HepG2 (cell line): ENCODE data around the gene EMC9. TPM values are rescaled to one million over a fixed set of nuclear protein-coding genes. Genes with fewer than 3 reads are reported as not detected.

Experiments used
- MTA1 ChIP-seq: sonication (generic); formaldehyde crosslinking; IDR thresholded peaks from 2 replicates; pipeline ENCODE4 v1.4.0; 2020; ENCODE audit warnings: missing genetic modification reagents, mild to moderate bottlenecking, borderline replicate concordance
- POLR2AphosphoS2 ChIP-seq: IDR thresholded peaks from 2 replicates; pipeline ENCODE4 v1.6.1; 2011; ENCODE audit warnings: low read depth, low read length, improper control_type of control experiment
- PRMT3 ChIP-seq: sonication (generic); formaldehyde crosslinking; IDR thresholded peaks from 2 replicates; pipeline ENCODE4 v1.8.1; 2022; ENCODE audit warnings: low read depth, mild to moderate bottlenecking, moderate library complexity, missing genetic modification reagents, borderline replicate concordance
- SPEN ChIP-seq: sonication (generic); formaldehyde crosslinking; IDR thresholded peaks from 2 replicates; pipeline ENCODE4 v1.5.1; 2020; ENCODE audit warnings: low read depth, mild to moderate bottlenecking, missing genetic modification reagents
- ZBTB34 ChIP-seq: sonication (generic); formaldehyde crosslinking; IDR thresholded peaks from 2 replicates; pipeline ENCODE4 v1.8.0; 2022; ENCODE audit warnings: mild to moderate bottlenecking, missing genetic modification reagents
- ZNF318 ChIP-seq: sonication (generic); formaldehyde crosslinking; IDR thresholded peaks from 2 replicates; pipeline ENCODE4 v1.4.0; 2020; ENCODE audit warnings: mild to moderate bottlenecking, missing genetic modification reagents
- polyA plus RNA-seq, 8 experiments: library from polyadenylated mRNA; depleted of rRNA in 3 of 8; stranded (reverse) in 7 of 8; unstranded in 1 of 8; fragments of >200 nt; fragmentation: Illumina TruSeq in 4 of 8; extraction: Trizol in 4 of 8; gene quantifications; 2 replicates each; pipeline versions ENCODE4 v1.2.1 to v1.2.3, GENCODE V29; 2011 to 2016; ENCODE audit warnings: low read depth in 4 of 8, missing spikeins in 1 of 8, mixed read lengths in 1 of 8; ENCODE audit not compliant: insufficient read depth in 1 of 8
- total RNA-seq, 5 experiments: library from RNA; depleted of rRNA; stranded (reverse); fragments of >200 nt; fragmentation: Illumina TruSeq; extraction: Trizol; gene quantifications; 2 replicates each; pipeline ENCODE4 v1.2.3, GENCODE V29; 2016; ENCODE audit warnings: low read depth in 1 of 5

The EMC9 gene
- total and polyA plus RNA-seq, 2 of the 13 experiments (the other 11 are each of a cell fraction or from before 2014, with no cell fraction given): 60.5 to 78.7 TPM

GRCh38 chr14:24162093-24162492, 20.7 kb upstream of the EMC9 start (continued):
- TF ChIP-seq ZBTB34 (CRISPR knock-in tag) (0 out of 2 replicates have a peak, but pooled peaks have one; percentile 13), MTA1 (CRISPR knock-in tag) (0 out of 2 replicates have a peak, but pooled peaks have one; percentile 32), PRMT3 (CRISPR knock-in tag) (no peak), ZNF318 (CRISPR knock-in tag) (0 out of 2 replicates have a peak, but pooled peaks have one; percentile 48), POLR2AphosphoS2 (0 out of 2 replicates have a peak, but pooled peaks have one; percentile 26), SPEN (no peak)
